MCF 10A (cell line): ENCODE measurements around the gene OR2C3. TPM values are rescaled to one million over a fixed set of nuclear protein-coding genes. Genes with fewer than 3 reads are reported as not detected.

Source experiments
- BruUV-seq: library from RNA; stranded (reverse); fragments of 400-500 nt; replicated peaks from 2 replicates; lab custom pipeline; 2021; lab: Mats Ljungman, UMichigan
- CTCF ChIA-PET: fragments of 300-600 bp; sonication (Branson Sonifier 250); formaldehyde crosslinking; extraction: SDS; loops from one replicate; lab custom pipeline; 2021; ENCODE audit warnings: antibody characterized with exemption, inconsistent platforms; lab: Yijun Ruan, JAX
- POLR2A ChIA-PET: fragments of 300-600, 350-650 bp; sonication (Branson Sonifier 250); formaldehyde crosslinking; extraction: SDS; loops from one replicate; lab custom pipeline; 2020; ENCODE audit warnings: antibody characterized with exemption, inconsistent platforms; lab: Yijun Ruan, JAX
- DNase-seq: peaks from one replicate; pipeline ENCODE4 v3.0.0-alpha.2; 2018; ENCODE audit not compliant: unreplicated experiment
- H3K27ac Mint-ChIP-seq: one replicate; pipeline ENCODE4 v1.8.0; 2022; ENCODE audit warnings: mild to moderate bottlenecking, low read depth, mixed read lengths; ENCODE audit not compliant: unreplicated experiment
- H3K27me3 Mint-ChIP-seq: one replicate; pipeline ENCODE4 v1.8.0; 2022; ENCODE audit warnings: mixed read lengths; ENCODE audit not compliant: insufficient read depth, unreplicated experiment
- H3K36me3 Mint-ChIP-seq: one replicate; pipeline ENCODE4 v1.8.0; 2022; ENCODE audit warnings: mild to moderate bottlenecking, moderate library complexity, mixed read lengths; ENCODE audit not compliant: insufficient read depth, unreplicated experiment
- H3K4me1 Mint-ChIP-seq: one replicate; pipeline ENCODE4 v1.8.0; 2022; ENCODE audit warnings: mixed read lengths; ENCODE audit not compliant: insufficient read depth, unreplicated experiment
- H3K4me3 Mint-ChIP-seq: one replicate; pipeline ENCODE4 v1.8.0; 2022; ENCODE audit warnings: mild to moderate bottlenecking, moderate library complexity, mixed read lengths; ENCODE audit not compliant: unreplicated experiment
- H3K9me3 Mint-ChIP-seq: one replicate; pipeline ENCODE4 v1.8.0; 2022; ENCODE audit warnings: mixed read lengths; ENCODE audit not compliant: unreplicated experiment
- CTCF ChIP-seq: fragments of 200-600 bp; IDR thresholded peaks from one replicate; pipeline ENCODE4 v1.8.0; 2022; ENCODE audit warnings: antibody characterized with exemption, mild to moderate bottlenecking; ENCODE audit not compliant: unreplicated experiment
- intact Hi-C: fragments of 100-400 bp; cut with micrococcal nuclease; formaldehyde crosslinking; loops from 2 replicates; pipeline ENCODE4 v1.14.1; 2022
- total RNA-seq: library from RNA; stranded (reverse); gene quantifications from 2 replicates; pipeline ENCODE4 v1.2.3, GENCODE V29; 2022

Gene OR2C3
- total RNA-seq, 1 experiment from 2014 or later: not detected

- H3K9me3 Mint-ChIP-seq: no peaks in the 10 kb centered on the region
- no TSS peak for BruUV-seq
- ChIA-PET POLR2A (no interaction called here), CTCF (interaction anchor here (1.1 kb wide), 1 partner anchor 17 kb away, joined by 3 read pairs; no protein-coding TSS in a partner anchor)
- H3K36me3 Mint-ChIP-seq: no peaks in the 10 kb centered on the region
- H3K4me3 Mint-ChIP-seq: no peak overlapping the region
- H3K4me1 Mint-ChIP-seq: no peaks in the 10 kb centered on the region
- no peak for TF ChIP-seq CTCF
- no peak overlapping the region for H3K27ac Mint-ChIP-seq
- intact Hi-C loops: no loop called here
- no peak for DNase-seq
- H3K27me3 Mint-ChIP-seq: peaks cover 16% of the 10 kb centered on the region
Observed at GRCh38 chr1:247506831-247507230, 29.4 kb downstream of the OR2C3 start.

- CTCF ChIA-PET: interaction anchor here (0.8 to 1.2 kb wide), 2 partner anchors 13 to 111 kb away, joined by 3 read pairs; no protein-coding TSS in a partner anchor
- H3K36me3 Mint-ChIP-seq: no peaks in the 10 kb centered on the region
- DNase-seq: peak; percentile 18
- no peaks in the 10 kb centered on the region for H3K27me3 Mint-ChIP-seq
- no TSS peak for BruUV-seq
- TF ChIP-seq CTCF: no peak
- H3K27ac Mint-ChIP-seq: no peak overlapping the region
- no peak overlapping the region for H3K4me3 Mint-ChIP-seq
- intact Hi-C loops: no loop called here
- POLR2A ChIA-PET: no interaction called here
- H3K9me3 Mint-ChIP-seq: no peaks in the 10 kb centered on the region
- H3K4me1 Mint-ChIP-seq: peaks cover 12% of the 10 kb centered on the region
Observed at GRCh38 chr1:247500865-247501264, 35.4 kb downstream of the OR2C3 start.

- ChIA-PET CTCF (interaction anchor here (0.7 to 3.1 kb wide), 5 partner anchors 8 to 107 kb away, joined by 3 to 19 read pairs (median 14); no protein-coding TSS in a partner anchor), POLR2A (interaction anchor here (1.0 kb wide), 1 partner anchor 43 kb away, joined by 6 read pairs; no protein-coding TSS in a partner anchor)
- intact Hi-C loops: no loop called here
- DNase-seq: peak; percentile 40
- BruUV-seq: no TSS peak
- TF ChIP-seq CTCF: no peak
- H3K4me1 Mint-ChIP-seq: peaks cover 13% of the 10 kb centered on the region
- no peaks in the 10 kb centered on the region for H3K9me3 Mint-ChIP-seq
- H3K27ac Mint-ChIP-seq: no peak overlapping the region
- no peaks in the 10 kb centered on the region for H3K36me3 Mint-ChIP-seq
- no peak overlapping the region for H3K4me3 Mint-ChIP-seq
- H3K27me3 Mint-ChIP-seq: peaks cover 5% of the 10 kb centered on the region
Observed at GRCh38 chr1:247496581-247497285, 39.5 kb downstream of the OR2C3 start.

GRCh38 chr1:247494767-247495166 lies 41.5 kb downstream of the OR2C3 start:
- no peaks in the 10 kb centered on the region for H3K36me3 Mint-ChIP-seq
- TF ChIP-seq CTCF: no peak
- no peaks in the 10 kb centered on the region for H3K9me3 Mint-ChIP-seq
- peaks cover 15% of the 10 kb centered on the region for H3K27me3 Mint-ChIP-seq
- no peak overlapping the region for H3K27ac Mint-ChIP-seq
- no peak overlapping the region for H3K4me3 Mint-ChIP-seq
- POLR2A ChIA-PET: no interaction called here
- BruUV-seq: no TSS peak
- peaks cover 13% of the 10 kb centered on the region for H3K4me1 Mint-ChIP-seq
- intact Hi-C loops: no loop called here
- DNase-seq: peak; percentile 27
- CTCF ChIA-PET: interaction anchor here (1.2 to 1.7 kb wide), 2 partner anchors 105 to 122 kb away, joined by 4 to 11 read pairs; no protein-coding TSS in a partner anchor
